HCT116 (cell line): ENCODE results near the gene TTLL3. TPM values are rescaled to one million over a fixed set of nuclear protein-coding genes. Genes with fewer than 3 reads are reported as not detected.

Experiments used
- ATAC-seq: fragments of 200-7000 bp; cut with Tn5 transposase; 2 replicates; pipeline ENCODE4 v1.9.1; 2020; ENCODE audit warnings: mild to moderate bottlenecking, moderate library complexity
- BruUV-seq: library from RNA; stranded (reverse); fragments of 400-500 nt; replicated peaks from 2 replicates; lab custom pipeline; 2021; lab: Mats Ljungman, UMichigan
- CTCF ChIA-PET: fragments of 300-600 bp; sonication (Branson Sonifier 250); formaldehyde crosslinking; loops from one replicate; lab custom pipeline; 2021; ENCODE audit warnings: antibody characterized with exemption; lab: Charles Lee
- POLR2A ChIA-PET: fragments of 300-600, 350-600 bp; sonication (Branson Sonifier 250); formaldehyde crosslinking; loops from one replicate; lab custom pipeline; 2021; ENCODE audit warnings: antibody characterized with exemption; lab: Charles Lee
- RAD21 ChIA-PET, 2 experiments: fragments of 300-600 bp; sonication (Branson Sonifier 250); formaldehyde crosslinking; loops; one replicate each; lab custom pipeline; 2023; ENCODE audit warnings: low total read pairs in 2 of 2; ENCODE audit not compliant: uncharacterized antibody in 2 of 2, unreplicated experiment in 2 of 2, low non-redundant PET in 1 of 2; lab: Charles Lee
- DNase-seq: peaks from one replicate; pipeline ENCODE4 v3.0.0-alpha.2; 2010; ENCODE audit warnings: low read depth, low spot score
- H2AFZ ChIP-seq: fragments of 200-600 bp; shearing (Covaris generic), sonication (generic); 2 replicates; pipeline ENCODE4 v1.6.1; 2017; ENCODE audit warnings: low read depth, mixed run types, mixed read lengths, antibody characterized with exemption, low read length; ENCODE audit not compliant: poor library complexity, severe bottlenecking
- H3K27ac ChIP-seq: 2 replicates; pipeline ENCODE4 v1.5.1; 2012; ENCODE audit warnings: low read depth, low read length
- H3K27me3 ChIP-seq: fragments of 200-600 bp; sonication (generic); 2 replicates; pipeline ENCODE4 v1.6.1; 2016; ENCODE audit warnings: mixed run types, low read length, mixed read lengths; ENCODE audit not compliant: insufficient read depth
- H3K36me3 ChIP-seq, 2 experiments: fragments of 200-500 bp in 1 of 2; fragments of 200-600 bp in 1 of 2; sonication (Bioruptor generic) in 1 of 2; sonication (generic) in 1 of 2; 2 replicates each; pipeline versions ENCODE4 v1.5.1 to v1.6.1; 2014 to 2016; ENCODE audit warnings: low read length in 2 of 2, inconsistent platforms in 1 of 2, mixed read lengths in 1 of 2, mixed run types in 1 of 2; ENCODE audit not compliant: insufficient read depth in 2 of 2, control insufficient read depth in 1 of 2
- H3K4me1 ChIP-seq, 2 experiments: fragments of 200-600 bp in 1 of 2; sonication (generic) in 1 of 2; 2 replicates each; pipeline versions ENCODE4 v1.5.1 to v1.6.1; 2012 to 2017; ENCODE audit warnings: low read length in 2 of 2, inconsistent platforms in 1 of 2, mild to moderate bottlenecking in 1 of 2, mixed read lengths in 1 of 2, mixed run types in 1 of 2, moderate library complexity in 1 of 2; ENCODE audit not compliant: insufficient read depth in 2 of 2, control insufficient read depth in 1 of 2
- H3K4me2 ChIP-seq: fragments of 200-600 bp; sonication (generic); 2 replicates; pipeline ENCODE4 v1.6.1; 2017; ENCODE audit warnings: mixed run types, low read length, mixed read lengths
- H3K4me3 ChIP-seq, 2 experiments: fragments of 200-600 bp in 1 of 2; sonication (generic) in 1 of 2; replicated peaks in 1 of 2; 2 replicates each; pipeline ENCODE4 v1.5.1; 2011 to 2016; ENCODE audit warnings: low read length in 2 of 2, control low read depth in 1 of 2, low read depth in 1 of 2, mild to moderate bottlenecking in 1 of 2, mixed read lengths in 1 of 2, mixed run types in 1 of 2
- H3K79me2 ChIP-seq: fragments of 200-600 bp; sonication (generic); 2 replicates; pipeline ENCODE4 v1.6.1; 2017; ENCODE audit warnings: mild to moderate bottlenecking, mixed run types, low read length, moderate library complexity, mixed read lengths; ENCODE audit not compliant: insufficient read depth
- H3K9ac ChIP-seq: fragments of 200-600 bp; sonication (generic); 2 replicates; pipeline ENCODE4 v1.6.1; 2016; ENCODE audit warnings: low read length, mixed read lengths
- H3K9me2 ChIP-seq: fragments of 200-600 bp; sonication (generic), shearing (Covaris generic); 2 replicates; pipeline ENCODE4 v1.6.1; 2017; ENCODE audit warnings: mixed run types, mild to moderate bottlenecking, moderate library complexity; ENCODE audit not compliant: insufficient read depth
- H3K9me3 ChIP-seq, 2 experiments: fragments of 200-500 bp in 1 of 2; fragments of 200-600 bp in 1 of 2; sonication (Bioruptor generic) in 1 of 2; sonication (generic) in 1 of 2; 2 replicates each; pipeline ENCODE4 v1.6.1; 2014 to 2017; ENCODE audit warnings: low read length in 2 of 2, mixed read lengths in 2 of 2, inconsistent platforms in 1 of 2, low read depth in 1 of 2, mild to moderate bottlenecking in 1 of 2, mixed run types in 1 of 2, moderate library complexity in 1 of 2; ENCODE audit not compliant: control insufficient read depth in 1 of 2, insufficient read depth in 1 of 2
- H4K20me1 ChIP-seq: fragments of 200-600 bp; sonication (generic), shearing (Covaris generic); 2 replicates; pipeline ENCODE4 v1.6.1; 2017; ENCODE audit warnings: mixed run types, mild to moderate bottlenecking, moderate library complexity; ENCODE audit not compliant: insufficient read depth
- ATF3 ChIP-seq: IDR thresholded peaks from 2 replicates; pipeline ENCODE4 v1.6.1; 2012
- CTCF ChIP-seq, 3 experiments: fragments of 200-600 bp in 1 of 3; sonication (generic) in 1 of 3; IDR thresholded peaks in 2 of 3; conservative IDR thresholded peaks in 1 of 3; 2 replicates each; pipeline ENCODE4 v1.5.1; 2012 to 2017; ENCODE audit warnings: low read depth in 2 of 3, low read length in 2 of 3, antibody characterized with exemption in 1 of 3, borderline replicate concordance in 1 of 3, control low read depth in 1 of 3, mild to moderate bottlenecking in 1 of 3, mixed read lengths in 1 of 3, mixed run types in 1 of 3, moderate library complexity in 1 of 3; ENCODE audit not compliant: insufficient read depth in 1 of 3
- EZH2phosphoT487 ChIP-seq: fragments of 200-600 bp; IDR thresholded peaks from 2 replicates; pipeline ENCODE4 v1.6.1; 2018; ENCODE audit warnings: antibody characterized with exemption, borderline replicate concordance
- RAD21 ChIP-seq: IDR thresholded peaks from 2 replicates; pipeline ENCODE4 v1.6.1; 2012; ENCODE audit warnings: low read depth, mild to moderate bottlenecking
- intact Hi-C: fragments of 100-400 bp; cut with micrococcal nuclease; formaldehyde crosslinking; loops from 2 replicates; pipeline ENCODE4 v1.10.0; 2022
- total RNA-seq: library from RNA; stranded (reverse); gene quantifications from one replicate; pipeline ENCODE4 v1.2.1, GENCODE V29; 2021; ENCODE audit not compliant: unreplicated experiment

The TTLL3 gene
- total RNA-seq, 1 experiment from 2014 or later = 40.3 TPM

- no TSS peak for BruUV-seq
- Histone ChIP-seq H3K4me2 (peak overlapping the region; percentile 57), H3K9me2 (no peaks in the 10 kb centered on the region), H3K27me3 (no peaks in the 10 kb centered on the region), H3K79me2 (no peaks in the 10 kb centered on the region), H3K9me3 (no peaks in the 10 kb centered on the region), H3K27ac (no peak overlapping the region), H3K4me1 (peaks cover 0 to 11% of the 10 kb centered on the region in 2 experiments; a peak in 1 of 4 replicates), H4K20me1 (no peaks in the 10 kb centered on the region), H3K4me3 (no peak overlapping the region), H3K36me3 (no peaks in the 10 kb centered on the region), H3K9ac (0 out of 2 replicates have a peak overlapping the region, but pooled peaks have one; percentile 14), H2AFZ (peak overlapping the region; percentile 7)
- intact Hi-C loops = no loop called here
- ChIA-PET RAD21 (no interaction called here), POLR2A (no interaction called here), CTCF (no interaction called here)
- ATAC-seq (peak; percentile 85), DNase-seq (no peak)
- no peak for TF ChIP-seq ATF3
- peak; percentile 32 for TF ChIP-seq RAD21
- peak in 2 of 3 experiments; percentile 31 to 38; a peak in 3 of 6 replicates for TF ChIP-seq CTCF (IDR thresholded peaks at IDR 0.05 in 2 of 3, conservative IDR thresholded peaks at IDR 0.05 in 1 of 3; ENCODE audit: borderline replicate concordance in 1 of 3, insufficient read depth in 1 of 3, low read depth in 2 of 3, low read length in 2 of 3)
Observed at GRCh38 chr3:9862391-9863057, 52.5 kb downstream of the TTLL3 start.

- H3K4me2 ChIP-seq = peak overlapping the region; percentile 57
- no peaks in the 10 kb centered on the region for H3K36me3 ChIP-seq
- DNase-seq (no peak), ATAC-seq (no peak; the same call in 1 of the 2 replicates)
- RAD21 ChIA-PET = no interaction called here
- no peak overlapping the region for H2AFZ ChIP-seq
- H3K9me3 ChIP-seq = no peaks in the 10 kb centered on the region
- H3K9ac ChIP-seq = no peak overlapping the region
- H3K27ac ChIP-seq = no peak overlapping the region
- TF ChIP-seq EZH2phosphoT487 = no peak
- H3K4me1 ChIP-seq = peaks cover 0 to 11% of the 10 kb centered on the region in 2 experiments; a peak in 1 of 4 replicates
- no peaks in the 10 kb centered on the region for H3K79me2 ChIP-seq
- H4K20me1 ChIP-seq = no peaks in the 10 kb centered on the region
- no peaks in the 10 kb centered on the region for H3K27me3 ChIP-seq
- POLR2A ChIA-PET = no interaction called here
- BruUV-seq = no TSS peak
- CTCF ChIA-PET = no interaction called here
- intact Hi-C loops = no loop called here
- H3K4me3 ChIP-seq = no peak overlapping the region
- H3K9me2 ChIP-seq = no peaks in the 10 kb centered on the region
Observed at GRCh38 chr3:9863058-9863772, 53.2 kb downstream of the TTLL3 start.
